Naive thymus-derived CD8-positive, alpha-beta T cell (primary cell): ENCODE measurements around the gene DGKG. TPM values are rescaled to one million over a fixed set of nuclear protein-coding genes. Genes with fewer than 3 reads are reported as not detected.
A peak's percentile ranks its signal among the peaks of the same experiment; 100 is the strongest.

ENCODE experiments used
- ATAC-seq, 2 donors: fragments of 150-1000 bp; cut with Tn5 transposase in 1 of 2; sonication (Bioruptor Pico), chemical (Tn5 transposase) in 1 of 2; 1 replicate in 1 of 2; 2 replicates in 1 of 2; pipeline ENCODE4 v1.10.0; 2021; ENCODE audit warnings: mild to moderate bottlenecking in 2 of 2, moderate library complexity in 2 of 2
- POLR2A ChIA-PET: fragments of 350-600 bp; sonication (Branson Sonifier 250); formaldehyde crosslinking; loops from one replicate; lab custom pipeline; 2021; ENCODE audit warnings: antibody characterized with exemption; lab: Charles Lee
- DNase-seq, 10 donors: peaks; one replicate each; pipeline versions ENCODE4 v3.0.0 to v3.0.0-alpha.2; 2020 to 2022
- H3K27ac Mint-ChIP-seq, 10 donors: one replicate each; pipeline ENCODE4 v1.8.0; 2020 to 2022; ENCODE audit warnings: mild to moderate bottlenecking in 10 of 10, mixed read lengths in 10 of 10, moderate library complexity in 4 of 10, inconsistent platforms in 1 of 10
- H3K27me3 Mint-ChIP-seq, 5 donors: one replicate each; pipeline ENCODE4 v1.8.0; 2021 to 2022; ENCODE audit warnings: mixed read lengths in 5 of 5
- H3K36me3 Mint-ChIP-seq, 3 donors: one replicate each; pipeline ENCODE4 v1.8.0; 2020 to 2022; ENCODE audit warnings: mixed read lengths in 3 of 3, mild to moderate bottlenecking in 2 of 3, inconsistent platforms in 1 of 3
- H3K4me1 Mint-ChIP-seq, 4 donors: one replicate each; pipeline ENCODE4 v1.8.0; 2021 to 2022; ENCODE audit warnings: mixed read lengths in 4 of 4
- H3K4me3 Mint-ChIP-seq, 10 donors: one replicate each; pipeline ENCODE4 v1.8.0; 2020 to 2022; ENCODE audit warnings: mild to moderate bottlenecking in 10 of 10, mixed read lengths in 10 of 10, moderate library complexity in 6 of 10, inconsistent platforms in 1 of 10
- H3K9me3 Mint-ChIP-seq, 9 donors: one replicate each; pipeline ENCODE4 v1.8.0; 2020 to 2022; ENCODE audit warnings: mixed read lengths in 9 of 9, mild to moderate bottlenecking in 3 of 9, inconsistent platforms in 1 of 9, moderate library complexity in 1 of 9
- polyA plus RNA-seq, 3 donors: library from polyadenylated mRNA; unstranded; fragments of 300-500 nt; fragmentation: Illumina TruSeq; gene quantifications; one replicate each; pipeline ENCODE4 v1.2.3, GENCODE V29; 2021
- total RNA-seq, 8 experiments: library from RNA in 2 of 8; stranded (reverse) in 2 of 8; gene quantifications; one replicate each; pipeline ENCODE4 v1.2.3 and lab custom pipeline; 2021 to 2026

Gene DGKG
- total and polyA plus RNA-seq, 5 experiments from 2014 or later, result 0.11 to 1.5 TPM; not detected in 3

DNA sequence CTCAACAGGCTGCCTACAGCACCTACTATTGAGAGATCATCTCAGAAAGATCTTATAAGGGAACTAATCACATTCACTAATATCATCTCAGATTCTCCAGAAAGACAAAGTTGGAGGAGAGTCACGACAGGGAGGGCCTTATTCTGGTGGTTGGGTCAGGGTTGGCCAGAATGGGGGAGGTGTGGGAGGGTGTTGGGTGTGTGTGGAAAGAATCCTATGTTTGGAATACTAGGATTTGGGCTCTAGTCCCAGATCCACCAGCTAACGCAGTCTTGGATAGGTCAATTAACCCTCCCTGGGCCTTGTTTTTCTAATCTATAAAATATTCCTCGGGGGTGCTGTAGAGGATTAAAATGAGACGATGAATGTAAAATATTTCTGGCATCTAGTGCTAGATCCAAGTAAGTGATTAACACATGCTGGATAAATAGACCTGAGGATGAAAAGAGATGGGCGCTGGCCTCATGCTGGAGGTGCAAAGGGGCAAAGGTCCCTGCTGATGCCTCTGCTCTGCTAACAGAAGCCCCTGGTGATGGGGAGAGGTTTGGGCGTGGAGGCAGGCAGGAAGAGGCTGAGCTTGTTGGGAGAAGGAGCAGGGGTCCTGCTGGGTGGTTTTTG lies 185.6 kb downstream of the DGKG start:
- Mint-ChIP-seq H3K4me3 (no peak overlapping the region), H3K36me3 (no peaks in the 10 kb centered on the region), H3K9me3 (no peaks in the 10 kb centered on the region), H3K4me1 (peaks cover 0 to 7% (median 0%) of the 10 kb centered on the region in 4 donors), H3K27ac (no peak overlapping the region), H3K27me3 (peaks cover 0 to 2% (median 0%) of the 10 kb centered on the region in 5 donors)
- ATAC-seq, result no peak
- POLR2A ChIA-PET, result no interaction called here
- no peak for DNase-seq

DNA sequence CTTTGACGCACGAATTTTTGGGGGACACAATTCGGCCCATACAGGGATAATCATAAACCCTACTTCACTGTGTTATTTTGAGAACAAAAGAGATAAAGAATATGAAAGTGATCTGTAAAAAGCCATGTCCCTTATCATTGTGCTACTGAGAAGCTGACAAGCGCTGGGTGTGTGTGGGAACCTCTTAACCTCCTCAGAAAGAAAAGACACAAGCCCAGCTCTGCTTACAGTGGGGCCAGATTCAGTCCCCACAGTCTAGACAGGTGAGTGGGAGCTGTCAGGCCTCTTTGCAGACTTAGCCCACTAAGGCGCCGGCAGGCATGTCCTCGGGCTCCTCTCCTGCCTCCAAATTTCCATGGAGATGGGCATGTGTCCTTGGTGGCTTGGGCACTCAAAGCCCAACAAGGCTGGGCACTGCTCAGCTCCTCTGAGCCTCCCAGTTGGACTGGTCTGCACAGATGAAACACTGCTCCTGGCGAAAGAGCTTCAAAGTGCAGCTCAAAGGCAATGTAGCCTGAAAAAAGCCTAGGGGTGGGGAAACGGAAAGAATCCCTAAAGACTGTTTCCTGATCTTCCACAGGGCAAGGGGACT lies 188.7 kb downstream of the DGKG start:
- ATAC-seq (no peak), DNase-seq (no peak)
- no peaks in the 10 kb centered on the region for H3K9me3 Mint-ChIP-seq
- no peaks in the 10 kb centered on the region for H3K36me3 Mint-ChIP-seq
- POLR2A ChIA-PET, result no interaction called here
- H3K27me3 Mint-ChIP-seq, result peaks cover 0 to 2% (median 0%) of the 10 kb centered on the region in 5 donors
- no peaks in the 10 kb centered on the region for H3K4me1 Mint-ChIP-seq
- H3K27ac Mint-ChIP-seq, result no peak overlapping the region
- no peak overlapping the region for H3K4me3 Mint-ChIP-seq

DNA sequence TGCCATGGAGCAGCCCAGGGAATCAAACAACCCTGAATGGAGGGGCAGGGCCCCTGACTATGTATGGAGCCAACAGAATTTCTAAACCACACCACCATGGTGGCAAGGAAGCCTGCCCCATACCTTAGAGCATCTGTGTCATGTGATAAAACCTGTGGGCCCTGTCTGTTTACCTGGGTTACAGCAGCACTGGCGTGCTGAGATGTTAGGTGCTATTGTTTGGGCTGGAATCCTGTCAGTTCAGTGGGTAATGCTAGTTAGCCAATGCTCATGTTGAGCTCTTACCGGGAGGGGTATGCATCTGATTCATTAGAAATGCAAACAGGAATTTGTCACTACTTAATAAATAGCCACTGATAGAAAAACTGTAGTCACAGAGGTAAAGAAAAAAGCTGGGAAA lies 189.7 kb downstream of the DGKG start:
- Mint-ChIP-seq H3K27me3 (peaks cover 0 to 6% (median 5%) of the 10 kb centered on the region in 5 donors), H3K4me1 (no peaks in the 10 kb centered on the region), H3K4me3 (no peak overlapping the region), H3K9me3 (no peaks in the 10 kb centered on the region), H3K36me3 (no peaks in the 10 kb centered on the region), H3K27ac (no peak overlapping the region)
- ATAC-seq (no peak), DNase-seq (no peak)
- POLR2A ChIA-PET, result no interaction called here

DNA sequence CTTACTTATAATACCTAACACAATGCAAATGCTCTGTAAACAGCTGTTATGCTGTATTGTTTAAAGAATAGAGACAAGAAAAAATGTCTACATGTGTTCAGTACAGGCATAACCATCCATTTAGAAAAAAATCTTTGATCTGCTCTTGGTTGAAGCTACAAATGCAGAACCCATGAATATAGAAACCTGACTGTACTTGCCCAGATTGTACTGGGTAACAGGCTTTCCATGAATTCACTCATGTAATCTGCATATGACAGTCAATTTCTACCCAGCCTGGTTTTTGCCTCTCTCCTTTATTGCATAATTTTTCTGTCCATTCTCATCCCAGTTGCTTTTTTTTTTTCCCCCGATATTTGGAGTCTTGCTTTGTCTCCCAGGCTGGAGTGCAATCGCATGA lies 190.5 kb downstream of the DGKG start:
- no peaks in the 10 kb centered on the region for H3K4me1 Mint-ChIP-seq
- DNase-seq, result no peak
- peaks cover 0 to 9% (median 6%) of the 10 kb centered on the region in 5 donors for H3K27me3 Mint-ChIP-seq
- no peaks in the 10 kb centered on the region for H3K36me3 Mint-ChIP-seq
- no peak overlapping the region for H3K27ac Mint-ChIP-seq
- no peaks in the 10 kb centered on the region for H3K9me3 Mint-ChIP-seq
- H3K4me3 Mint-ChIP-seq, result no peak overlapping the region
- POLR2A ChIA-PET, result no interaction called here
- no peak for ATAC-seq

DNA sequence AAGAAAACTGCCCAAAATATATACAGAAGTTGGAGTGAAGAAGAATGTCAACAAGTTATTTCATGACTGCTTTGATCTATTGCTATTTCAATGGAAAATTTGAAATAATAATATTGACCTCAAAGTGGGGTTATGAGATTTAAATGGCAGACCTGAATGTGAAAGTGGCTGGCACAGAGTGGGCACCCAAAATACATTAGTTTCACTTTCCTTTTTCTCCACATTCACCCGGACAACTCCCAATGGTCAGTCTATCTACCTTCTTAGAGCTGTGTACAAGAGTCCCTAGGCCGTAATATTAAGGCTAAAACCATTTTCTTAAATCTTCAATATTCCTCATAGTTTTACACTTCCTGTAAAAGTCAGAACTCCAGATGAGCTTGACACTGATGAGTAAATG lies 191.5 kb downstream of the DGKG start:
- H3K27ac Mint-ChIP-seq, result no peak overlapping the region
- H3K36me3 Mint-ChIP-seq, result no peaks in the 10 kb centered on the region
- no peak overlapping the region for H3K4me3 Mint-ChIP-seq
- no peak for ATAC-seq
- POLR2A ChIA-PET, result no interaction called here
- peaks cover 0 to 12% (median 6%) of the 10 kb centered on the region in 5 donors for H3K27me3 Mint-ChIP-seq
- DNase-seq, result no peak
- H3K9me3 Mint-ChIP-seq, result no peaks in the 10 kb centered on the region
- H3K4me1 Mint-ChIP-seq, result no peaks in the 10 kb centered on the region

DNA sequence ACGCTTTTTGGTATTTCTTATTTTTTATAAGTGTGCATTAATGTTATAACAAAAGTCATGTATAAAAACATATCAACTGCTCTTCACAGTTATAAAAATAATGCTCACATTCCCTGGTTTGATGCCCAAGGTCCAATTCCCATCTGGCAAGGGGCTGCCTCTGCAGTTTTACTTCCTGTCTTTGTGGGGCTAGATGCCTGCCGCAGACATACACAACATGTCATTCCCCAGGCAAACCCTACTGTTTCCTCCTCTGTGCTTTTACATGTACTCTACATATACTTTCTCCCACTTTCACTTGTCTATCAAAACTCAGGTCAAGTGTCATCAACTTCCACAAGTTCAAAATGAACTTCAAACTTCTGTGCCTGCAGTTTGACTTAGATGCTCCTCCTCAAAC lies 192.7 kb downstream of the DGKG start:
- DNase-seq, result no peak
- Mint-ChIP-seq H3K27ac (no peak overlapping the region), H3K36me3 (no peaks in the 10 kb centered on the region), H3K9me3 (no peaks in the 10 kb centered on the region), H3K27me3 (peaks cover 3 to 12% (median 10%) of the 10 kb centered on the region in 5 donors), H3K4me3 (no peak overlapping the region), H3K4me1 (no peaks in the 10 kb centered on the region)
- POLR2A ChIA-PET, result no interaction called here
- ATAC-seq, result no peak

DNA sequence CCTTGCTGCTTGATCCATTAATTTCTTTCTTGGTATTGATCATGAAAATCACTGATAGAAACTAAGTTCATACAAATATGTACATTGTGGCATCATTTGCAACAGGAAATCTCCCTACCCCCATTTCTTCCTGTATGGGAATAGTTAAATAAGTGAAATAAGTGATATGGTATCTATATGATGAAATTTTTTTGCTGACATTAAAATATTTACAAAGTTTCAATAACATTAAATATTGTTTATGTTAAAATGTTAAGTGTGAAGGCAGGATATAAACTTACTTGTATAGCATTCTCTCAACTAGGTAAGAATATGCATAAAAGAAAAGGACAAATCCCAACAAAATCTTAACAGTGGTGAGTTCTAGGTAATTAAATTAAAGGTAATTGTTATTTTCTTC lies 193.1 kb downstream of the DGKG start:
- H3K4me1 Mint-ChIP-seq, result no peaks in the 10 kb centered on the region
- no peak for DNase-seq
- H3K27me3 Mint-ChIP-seq, result peaks cover 7 to 13% (median 13%) of the 10 kb centered on the region in 5 donors
- H3K4me3 Mint-ChIP-seq, result no peak overlapping the region
- POLR2A ChIA-PET, result no interaction called here
- ATAC-seq, result no peak
- no peak overlapping the region for H3K27ac Mint-ChIP-seq
- H3K9me3 Mint-ChIP-seq, result no peaks in the 10 kb centered on the region
- H3K36me3 Mint-ChIP-seq, result no peaks in the 10 kb centered on the region

DNA sequence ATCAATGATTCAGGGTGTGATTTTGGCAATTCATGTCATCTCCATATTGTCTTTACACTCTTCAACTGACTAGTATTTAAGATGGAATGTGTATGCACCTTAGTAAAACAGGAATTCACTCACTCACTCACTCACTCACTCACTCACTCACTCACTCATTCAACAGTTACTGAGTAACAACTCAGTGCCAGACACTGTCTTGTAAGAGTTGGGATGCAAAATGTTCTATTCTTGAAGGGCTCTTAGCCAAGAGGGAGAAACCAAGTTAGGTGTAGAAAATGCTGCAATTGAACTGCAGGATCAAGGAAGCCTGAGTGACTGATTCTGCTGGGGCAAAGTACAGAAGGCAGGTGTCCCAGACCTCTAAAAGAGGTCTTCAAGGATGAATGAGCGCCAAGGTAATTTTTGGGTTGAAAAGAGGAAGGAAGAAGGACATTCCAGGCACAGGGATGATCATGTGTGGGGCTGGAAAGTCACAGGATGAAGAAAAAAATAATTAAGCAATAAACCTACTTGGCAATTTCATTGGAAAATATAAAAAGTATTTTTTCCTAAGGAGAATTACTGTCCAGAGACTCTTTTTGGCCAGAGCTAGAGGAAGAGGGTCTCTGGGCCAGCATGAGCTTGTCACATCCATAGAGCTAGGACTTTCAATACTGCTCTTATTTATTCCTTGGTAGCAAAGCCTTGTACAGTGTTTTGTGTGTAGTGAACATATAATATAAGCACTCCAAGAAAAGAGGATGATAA lies 194.2 kb downstream of the DGKG start:
- H3K9me3 Mint-ChIP-seq, result no peaks in the 10 kb centered on the region
- H3K4me1 Mint-ChIP-seq, result no peaks in the 10 kb centered on the region
- no peak overlapping the region for H3K27ac Mint-ChIP-seq
- no peaks in the 10 kb centered on the region for H3K36me3 Mint-ChIP-seq
- POLR2A ChIA-PET, result no interaction called here
- DNase-seq (no peak), ATAC-seq (no peak)
- H3K4me3 Mint-ChIP-seq, result no peak overlapping the region
- peaks cover 12 to 19% (median 16%) of the 10 kb centered on the region in 5 donors for H3K27me3 Mint-ChIP-seq

DNA sequence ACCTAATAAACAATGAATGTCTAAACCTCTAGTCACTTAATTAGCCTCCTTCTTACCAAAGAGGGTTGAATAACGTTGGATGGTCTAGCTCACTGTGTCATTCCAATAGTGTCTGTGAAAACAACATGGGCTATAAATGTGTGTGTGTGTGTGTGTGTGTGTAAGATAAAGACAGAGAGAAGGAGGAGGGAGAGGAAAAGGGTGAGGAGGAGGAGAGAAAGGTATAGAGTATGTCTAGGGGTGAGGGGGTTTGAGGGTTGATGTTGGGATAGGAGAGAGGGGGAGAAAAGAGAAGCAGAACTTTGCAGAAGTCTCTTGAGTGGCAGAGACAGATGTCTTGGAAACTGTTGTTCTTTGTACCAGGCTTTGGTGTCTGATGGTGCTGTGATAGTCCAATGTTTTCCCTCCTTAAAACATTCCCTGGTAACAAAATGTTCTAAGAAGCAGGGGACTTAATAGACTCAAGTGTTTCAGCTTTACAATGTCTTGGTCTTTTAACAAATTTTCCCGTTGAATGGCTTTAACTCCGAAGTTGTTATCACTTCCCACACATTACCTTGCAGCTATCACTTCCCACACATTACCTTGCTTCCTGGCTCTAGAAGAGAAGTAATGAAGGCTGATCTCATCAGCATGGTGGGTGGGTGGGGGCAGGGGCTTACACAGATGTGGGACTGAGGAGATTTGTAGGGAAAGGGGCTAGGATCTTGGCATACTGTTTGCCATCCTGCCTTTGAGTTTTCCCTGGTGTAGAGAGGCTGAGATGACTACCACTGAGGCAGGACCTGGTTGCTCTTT lies 195.3 kb downstream of the DGKG start:
- no peak overlapping the region for H3K4me3 Mint-ChIP-seq
- no peaks in the 10 kb centered on the region for H3K9me3 Mint-ChIP-seq
- peaks cover 13 to 25% (median 18%) of the 10 kb centered on the region in 5 donors for H3K27me3 Mint-ChIP-seq
- no peaks in the 10 kb centered on the region for H3K36me3 Mint-ChIP-seq
- POLR2A ChIA-PET, result interaction anchor here (0.6 kb wide), 1 partner anchor 89 kb away, joined by 3 read pairs; no protein-coding TSS in a partner anchor
- ATAC-seq (no peak), DNase-seq (no peak)
- peak overlapping the region in 1 of 10 donors; percentile 28 for H3K27ac Mint-ChIP-seq
- H3K4me1 Mint-ChIP-seq, result no peaks in the 10 kb centered on the region

DNA sequence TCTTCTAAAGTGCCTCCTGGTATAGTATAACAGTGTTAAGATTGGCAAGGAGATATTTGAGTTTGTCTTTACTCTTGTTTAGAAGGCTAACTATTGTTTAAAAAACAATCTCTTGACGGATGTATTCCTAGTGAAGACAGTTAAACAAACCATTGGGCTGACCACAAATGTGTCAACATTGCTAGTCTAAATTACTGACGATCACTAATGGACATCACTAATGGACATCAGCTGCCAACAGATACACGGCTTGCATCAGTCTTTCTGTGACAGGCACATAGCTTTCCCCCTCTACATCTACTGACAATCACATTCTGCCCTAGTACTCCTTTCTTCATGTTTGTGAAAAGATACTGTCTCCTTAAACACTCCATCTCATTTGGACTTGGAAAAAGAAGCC lies 196.0 kb downstream of the DGKG start:
- ATAC-seq (no peak), DNase-seq (no peak)
- POLR2A ChIA-PET, result interaction anchor here (0.6 kb wide), 1 partner anchor 90 kb away, joined by 3 read pairs; no protein-coding TSS in a partner anchor
- H3K4me3 Mint-ChIP-seq, result no peak overlapping the region
- H3K36me3 Mint-ChIP-seq, result no peaks in the 10 kb centered on the region
- H3K27me3 Mint-ChIP-seq, result peaks cover 15 to 31% (median 18%) of the 10 kb centered on the region in 5 donors
- H3K27ac Mint-ChIP-seq, result no peak overlapping the region
- H3K4me1 Mint-ChIP-seq, result no peaks in the 10 kb centered on the region
- no peaks in the 10 kb centered on the region for H3K9me3 Mint-ChIP-seq

DNA sequence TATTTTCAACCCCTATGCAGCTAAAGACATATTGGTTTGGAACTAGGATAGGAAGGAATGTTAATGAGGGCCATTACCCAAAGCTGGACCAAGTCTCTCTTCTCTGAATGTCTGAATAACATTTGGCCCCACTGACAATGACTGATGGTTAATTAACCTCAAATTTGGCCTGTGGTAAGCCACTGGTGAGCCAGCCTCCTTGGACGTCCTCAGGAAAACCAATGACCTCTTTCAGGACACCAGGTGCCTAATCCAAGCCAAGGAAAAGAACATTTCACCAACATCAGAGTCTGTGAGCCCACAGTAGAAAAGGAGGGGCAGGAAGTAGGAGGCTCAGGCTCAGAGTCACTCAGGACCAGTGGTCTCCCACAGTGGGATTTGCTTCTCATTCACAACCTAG lies 196.7 kb downstream of the DGKG start:
- no peak for DNase-seq
- H3K9me3 Mint-ChIP-seq, result no peaks in the 10 kb centered on the region
- H3K27me3 Mint-ChIP-seq, result peaks cover 17 to 38% (median 21%) of the 10 kb centered on the region in 5 donors
- H3K4me3 Mint-ChIP-seq, result no peak overlapping the region
- ATAC-seq, result no peak
- H3K27ac Mint-ChIP-seq, result no peak overlapping the region
- no peaks in the 10 kb centered on the region for H3K36me3 Mint-ChIP-seq
- POLR2A ChIA-PET, result no interaction called here
- no peaks in the 10 kb centered on the region for H3K4me1 Mint-ChIP-seq

DNA sequence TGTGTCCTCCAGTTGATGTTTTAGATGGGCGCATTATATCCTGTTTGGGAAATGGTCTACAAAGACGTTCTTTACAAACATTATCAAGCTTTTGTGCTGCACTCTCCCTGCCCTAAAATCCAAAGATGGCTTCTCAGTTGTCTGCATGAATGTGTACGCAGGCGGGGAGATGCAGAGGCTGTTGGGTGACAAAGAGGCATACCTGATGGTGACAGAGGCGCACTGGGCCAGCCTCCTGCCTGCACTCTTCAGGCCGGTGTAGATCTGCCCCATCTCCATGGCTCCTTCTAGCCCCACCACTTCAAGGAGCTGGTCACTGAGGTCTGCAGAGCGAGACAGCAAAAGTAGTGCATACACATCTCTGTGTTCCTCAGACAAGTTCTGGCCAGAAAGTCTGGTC lies 197.3 kb downstream of the DGKG start:
- peaks cover 17 to 40% (median 21%) of the 10 kb centered on the region in 5 donors for H3K27me3 Mint-ChIP-seq
- DNase-seq (no peak), ATAC-seq (no peak)
- POLR2A ChIA-PET, result no interaction called here
- H3K36me3 Mint-ChIP-seq, result peaks cover 0 to 1% (median 0%) of the 10 kb centered on the region in 3 donors
- no peak overlapping the region for H3K27ac Mint-ChIP-seq
- H3K4me1 Mint-ChIP-seq, result no peaks in the 10 kb centered on the region
- no peaks in the 10 kb centered on the region for H3K9me3 Mint-ChIP-seq
- no peak overlapping the region for H3K4me3 Mint-ChIP-seq
